ENCODE data around the gene TAGAP. TPM values are rescaled to one million over a fixed set of nuclear protein-coding genes. Genes with fewer than 3 reads are reported as not detected.

Gene TAGAP
- total RNA-seq, 1 experiment from 2014 or later, result 0.30 TPM

GRCh38 chr6:159056899-159057298 is 12.1 kb upstream of the TAGAP start:
- no peaks in the 10 kb centered on the region for H4K20me1 ChIP-seq (ENCODE audit: insufficient read depth)
- H3K27ac ChIP-seq (ENCODE audit: low read depth, low read length), result no peak overlapping the region
- H3K4me1 ChIP-seq (ENCODE audit: control insufficient read depth in 1 of 2, insufficient read depth in 2 of 2, low read length in 2 of 2), result no peaks in the 10 kb centered on the region
- TF ChIP-seq POLR2A (IDR thresholded peaks at IDR 0.05; ENCODE audit: borderline replicate concordance, extremely low read depth, insufficient read depth, insufficient read length) (no peak), REST (IDR thresholded peaks at IDR 0.05; ENCODE audit: low read depth) (no peak), RAD21 (IDR thresholded peaks at IDR 0.05; ENCODE audit: low read depth) (no peak), ELF1 (IDR thresholded peaks at IDR 0.05; ENCODE audit: borderline replicate concordance, low read depth) (no peak), POLR2AphosphoS5 (IDR thresholded peaks at IDR 0.05; ENCODE audit: low read depth, low read length) (no peak), CBX3 (IDR thresholded peaks at IDR 0.05; ENCODE audit: low read depth) (no peak)
- no peak overlapping the region for H2AFZ ChIP-seq (ENCODE audit: low read depth, low read length, poor library complexity, severe bottlenecking)
- no TSS peak for BruUV-seq (replicated peaks)
- H3K36me3 ChIP-seq (ENCODE audit: control insufficient read depth in 1 of 2, insufficient read depth in 2 of 2, low read length in 2 of 2), result no peaks in the 10 kb centered on the region
- intact Hi-C loops (cut with micrococcal nuclease), result no loop called here
- no peak for ATAC-seq
- H3K4me2 ChIP-seq (ENCODE audit: low read length), result no peak overlapping the region
- DNase-seq (ENCODE audit: low read depth, low spot score), result no peak
- no peaks in the 10 kb centered on the region for H3K9me3 ChIP-seq (ENCODE audit: control insufficient read depth in 1 of 2, insufficient read depth in 1 of 2, low read depth in 1 of 2, low read length in 2 of 2)
- ChIA-PET POLR2A (no interaction called here), RAD21 (ENCODE audit: low non-redundant PET in 1 of 2, low total read pairs in 2 of 2, uncharacterized antibody in 2 of 2, unreplicated experiment in 2 of 2) (no interaction called here), CTCF (interaction anchor here (2.7 kb wide), 1 partner anchor 14 kb away, joined by 7 read pairs; no protein-coding TSS in a partner anchor)
- H3K9me2 ChIP-seq (ENCODE audit: insufficient read depth), result no peaks in the 10 kb centered on the region
- peaks cover 9% of the 10 kb centered on the region for H3K27me3 ChIP-seq (ENCODE audit: insufficient read depth, low read length)
- no peak overlapping the region for H3K9ac ChIP-seq (ENCODE audit: low read length)
- H3K4me3 ChIP-seq (replicated peaks in 1 of 2; ENCODE audit: low read depth in 1 of 2, low read length in 2 of 2), result no peak overlapping the region
- no peaks in the 10 kb centered on the region for H3K79me2 ChIP-seq (ENCODE audit: insufficient read depth, low read length)

GRCh38 chr6:159056432-159056831 is 11.6 kb upstream of the TAGAP start:
- Histone ChIP-seq H3K4me3 (replicated peaks in 1 of 2; ENCODE audit: low read depth in 1 of 2, low read length in 2 of 2) (no peak overlapping the region), H3K27ac (ENCODE audit: low read depth, low read length) (no peak overlapping the region), H3K36me3 (ENCODE audit: control insufficient read depth in 1 of 2, insufficient read depth in 2 of 2, low read length in 2 of 2) (no peaks in the 10 kb centered on the region), H3K9ac (ENCODE audit: low read length) (no peak overlapping the region), H3K79me2 (ENCODE audit: insufficient read depth, low read length) (no peaks in the 10 kb centered on the region), H2AFZ (ENCODE audit: low read depth, low read length, poor library complexity, severe bottlenecking) (no peak overlapping the region), H3K4me1 (ENCODE audit: control insufficient read depth in 1 of 2, insufficient read depth in 2 of 2, low read length in 2 of 2) (no peaks in the 10 kb centered on the region), H3K27me3 (ENCODE audit: insufficient read depth, low read length) (peaks cover 9% of the 10 kb centered on the region), H3K9me3 (ENCODE audit: control insufficient read depth in 1 of 2, insufficient read depth in 1 of 2, low read depth in 1 of 2, low read length in 2 of 2) (no peaks in the 10 kb centered on the region), H4K20me1 (ENCODE audit: insufficient read depth) (no peaks in the 10 kb centered on the region), H3K4me2 (ENCODE audit: low read length) (no peak overlapping the region), H3K9me2 (ENCODE audit: insufficient read depth) (no peaks in the 10 kb centered on the region)
- no TSS peak for BruUV-seq (replicated peaks)
- ChIA-PET POLR2A (no interaction called here), RAD21 (ENCODE audit: low non-redundant PET in 1 of 2, low total read pairs in 2 of 2, uncharacterized antibody in 2 of 2, unreplicated experiment in 2 of 2) (no interaction called here), CTCF (interaction anchor here (2.7 kb wide), 1 partner anchor 14 kb away, joined by 7 read pairs; no protein-coding TSS in a partner anchor)
- intact Hi-C loops (cut with micrococcal nuclease), result no loop called here
- no peak for DNase-seq (ENCODE audit: low read depth, low spot score)
- no peak for TF ChIP-seq POLR2A (IDR thresholded peaks at IDR 0.05; ENCODE audit: borderline replicate concordance, extremely low read depth, insufficient read depth, insufficient read length)
- no peak for TF ChIP-seq CEBPB (IDR thresholded peaks at IDR 0.05; ENCODE audit: low read depth)
- no peak for TF ChIP-seq CBX3 (IDR thresholded peaks at IDR 0.05; ENCODE audit: low read depth)
- no peak for TF ChIP-seq YY1 (IDR thresholded peaks at IDR 0.05; ENCODE audit: extremely low read depth, insufficient replicate concordance, low read depth, low read length)
- TF ChIP-seq CTCF (IDR thresholded peaks at IDR 0.05 in 2 of 3, conservative IDR thresholded peaks at IDR 0.05 in 1 of 3; ENCODE audit: borderline replicate concordance in 1 of 3, insufficient read depth in 1 of 3, low read depth in 2 of 3, low read length in 2 of 3), result no peak
- TF ChIP-seq ZFX (IDR thresholded peaks at IDR 0.05), result no peak
- TF ChIP-seq ZBTB33 (IDR thresholded peaks at IDR 0.05; ENCODE audit: extremely low read depth, insufficient replicate concordance, low read length), result no peak
- no peak for TF ChIP-seq SP1 (IDR thresholded peaks at IDR 0.05; ENCODE audit: low read depth)
- TF ChIP-seq ZNF274 (IDR thresholded peaks at IDR 0.05; ENCODE audit: low read depth, low read length), result no peak
- no peak for ATAC-seq

Measured in HCT116 (cell line).